ENCODE results near the gene PPP1R9B. TPM values are rescaled to one million over a fixed set of nuclear protein-coding genes. Genes with fewer than 3 reads are reported as not detected.
A peak's percentile ranks its signal among the peaks of the same experiment; 100 is the strongest.

The PPP1R9B gene
- total and polyA plus RNA-seq, 2 of the 8 experiments (the other 6 are each of a cell fraction or from before 2014, with no cell fraction given), result 5.2 to 13.1 TPM

GRCh38 chr17:50129728-50130558, 20.5 kb downstream of the PPP1R9B start, which contains the start of gene SAMD14:
SAMD14 (minus strand) TSS chr17:50130160; CDS start chr17:50124959, 5,201 bp downstream.
- Histone ChIP-seq H3K79me2 (ENCODE audit: control insufficient read depth in 1 of 2, insufficient read depth in 2 of 2, low read length in 2 of 2) (no peaks in the 10 kb centered on the region), H3K23ac (ENCODE audit: insufficient read length) (no peak within 1 kb of the TSS), H2AK5ac (ENCODE audit: low read depth, low read length) (no peak within 1 kb of the TSS), H2AFZ (ENCODE audit: low read length) (0 out of 2 replicates have a peak within 1 kb of the TSS, but pooled peaks have one; percentile 24), H3K23me2 (ENCODE audit: low read depth, low read length) (peaks cover 20% of the 10 kb centered on the region), H3K27ac (ENCODE audit: low read depth, low read length) (no peak within 1 kb of the TSS), H2BK12ac (ENCODE audit: low read depth, low read length) (peak within 1 kb of the TSS; percentile 55; the same call in 1 of the 2 replicates), H3K36me3 (ENCODE audit: control insufficient read depth in 2 of 4, insufficient read depth in 4 of 4, low read length in 3 of 4) (no peaks in the 10 kb centered on the region), H3K18ac (ENCODE audit: extremely low read depth, low read length) (peak within 1 kb of the TSS; percentile 97; the same call in 1 of the 2 replicates), H3K4me3 (ENCODE audit: extremely low read depth in 1 of 4, insufficient read depth in 2 of 4, low read depth in 3 of 4, low read length in 4 of 4) (peak within 1 kb of the TSS; percentile 37 to 97 (median 74)), H4K5ac (ENCODE audit: insufficient read length, low read depth, low read length) (no peak within 1 kb of the TSS), H2BK15ac (ENCODE audit: low read length) (no peak within 1 kb of the TSS), H2BK20ac (ENCODE audit: low read length) (no peak within 1 kb of the TSS), H2BK120ac (replicated peaks; ENCODE audit: low read depth, low read length) (no peak within 1 kb of the TSS), H4K8ac (ENCODE audit: extremely low read depth, insufficient read depth, low read length) (no peak within 1 kb of the TSS; the same call in none of the 2 replicates), H3K56ac (replicated peaks; ENCODE audit: insufficient read length, low read depth, low read length) (no peak within 1 kb of the TSS), H3K4me1 (replicated peaks in 1 of 4; ENCODE audit: control insufficient read depth in 3 of 4, insufficient read depth in 4 of 4, low read length in 3 of 4) (peaks cover 8 to 34% (median 30%) of the 10 kb centered on the region in 4 experiments), H3K9me3 (ENCODE audit: insufficient read depth in 2 of 2, low read depth in 1 of 2, low read length in 1 of 2) (no peaks in the 10 kb centered on the region), H3K79me1 (ENCODE audit: low read depth, low read length) (no peaks in the 10 kb centered on the region), H3K9ac (replicated peaks in 1 of 4; ENCODE audit: extremely low read depth in 1 of 4, low read depth in 3 of 4, low read length in 3 of 4) (peak within 1 kb of the TSS in 1 of 4 experiments; percentile 33; a peak in 2 of 7 replicates), H2BK5ac (ENCODE audit: low read depth, low read length) (peak within 1 kb of the TSS; percentile 60; the same call in 1 of the 2 replicates), H3K4ac (replicated peaks; ENCODE audit: insufficient read length, low read depth, low read length) (no peak within 1 kb of the TSS), H3K4me2 (ENCODE audit: insufficient read depth in 1 of 2, low read depth in 2 of 2, low read length in 2 of 2) (peak within 1 kb of the TSS; percentile 70 to 99), H3K14ac (ENCODE audit: insufficient read length) (no peak within 1 kb of the TSS), H3K27me3 (replicated peaks in 1 of 4; ENCODE audit: control insufficient read depth in 3 of 4, extremely low read depth in 1 of 4, insufficient read depth in 3 of 4, low read length in 3 of 4) (peaks cover 0 to 11% (median 2%) of the 10 kb centered on the region in 4 experiments; a peak in 4 of 7 replicates), H4K20me1 (replicated peaks in 1 of 2; ENCODE audit: control insufficient read depth in 1 of 2, insufficient read depth in 2 of 2, low read length in 2 of 2) (peaks cover 0 to 1% of the 10 kb centered on the region in 2 experiments), H4K91ac (replicated peaks; ENCODE audit: insufficient read length, low read length) (peak within 1 kb of the TSS; percentile 72)
- WGBS, 2 experiments (ENCODE audit: extremely low coverage in 1 of 2, insufficient coverage in 1 of 2, insufficient read length in 1 of 2, insufficient replicate concordance in 2 of 2, low coverage in 1 of 2, low lambda C conversion rate in 2 of 2, missing lambda C conversion rate in 1 of 2), result 2% methylated on average over 22 of the region's 84 CpGs; no CpG with 5 or more reads in 1 of the 2 experiments
- POLR2A ChIA-PET (ENCODE audit: partially characterized antibody), result interaction anchor here (0.9 to 3.5 kb wide), 7 partner anchors 13 to 331 kb away, joined by 3 to 11 read pairs (median 5); no protein-coding TSS in a partner anchor
- DNase-seq (ENCODE audit: low read depth in 1 of 2, low spot score in 2 of 2) (no peak), FAIRE-seq (no peak)
- CTCF ChIA-PET (ENCODE audit: partially characterized antibody), result interaction anchor here (0.6 to 21.6 kb wide), 11 partner anchors 11 to 164 kb away, joined by 3 to 299 read pairs (median 8); partner anchors contain the start of genes COL1A1 and PPP1R9B
- peak; percentile 76 for TF ChIP-seq KDM4A (IDR thresholded peaks at IDR 0.05; ENCODE audit: low read depth, low read length, severe bottlenecking)
- no peak for TF ChIP-seq MAX (IDR thresholded peaks at IDR 0.05)
- TF ChIP-seq CTCF (IDR thresholded peaks at IDR 0.05; ENCODE audit: control extremely low read depth in 1 of 3, insufficient read depth in 1 of 3, low read depth in 1 of 3, low read length in 3 of 3), result no peak
- no peak for TF ChIP-seq ATF2 (IDR thresholded peaks at IDR 0.05; ENCODE audit: low read length)
- no peak for TF ChIP-seq KDM1A (IDR thresholded peaks at IDR 0.05; ENCODE audit: borderline replicate concordance, low read length)
